Measurements from ENCODE around the gene DLGAP1. TPM values are rescaled to one million over a fixed set of nuclear protein-coding genes. Genes with fewer than 3 reads are reported as not detected.

Gene DLGAP1
- total and polyA plus RNA-seq, 2 of the 8 experiments (the other 6 are each of a cell fraction or from before 2014, with no cell fraction given): 11.8 to 16.9 TPM

DNA sequence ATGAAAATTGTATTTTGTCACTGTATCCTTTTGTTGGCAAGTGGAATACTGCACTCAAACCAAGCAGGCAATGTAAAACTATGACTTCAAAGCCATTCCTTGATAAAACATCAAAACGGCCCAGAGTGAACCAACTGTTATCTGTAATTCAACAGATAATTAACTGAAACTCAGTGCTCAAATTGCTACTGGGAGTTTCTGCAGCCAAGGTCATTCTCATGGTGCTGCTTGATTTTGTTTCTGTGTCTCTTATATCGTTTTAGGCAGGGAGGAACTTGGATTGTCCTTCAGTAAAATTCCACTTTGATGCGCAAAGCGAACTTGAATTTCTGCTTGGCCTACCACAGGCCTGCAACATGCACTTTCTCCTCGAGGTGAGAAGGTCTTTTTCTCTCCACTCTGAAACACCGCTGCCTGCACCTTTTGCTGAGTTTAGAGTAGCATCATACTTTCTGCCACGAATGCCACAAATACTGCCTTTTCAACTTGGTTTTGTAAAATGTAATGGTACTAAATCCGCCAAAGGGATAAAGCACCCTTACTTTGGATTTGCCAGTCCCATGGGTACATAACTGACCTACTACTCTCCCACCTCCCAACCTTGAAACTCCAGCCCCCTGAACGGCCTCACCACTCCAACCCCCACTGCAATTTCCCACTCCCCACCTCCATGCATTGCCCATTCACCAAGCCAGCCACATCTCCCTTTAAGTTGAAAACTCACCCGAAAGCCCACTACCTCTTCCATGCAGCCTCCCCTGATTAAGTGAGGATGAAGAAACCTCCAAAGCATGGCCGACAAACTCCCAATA is 800.5 kb downstream of the DLGAP1 start:
- Histone ChIP-seq H3K9me3 (ENCODE audit: insufficient read depth in 2 of 2, low read depth in 1 of 2, low read length in 1 of 2) (no peaks in the 10 kb centered on the region), H3K4me3 (ENCODE audit: extremely low read depth in 1 of 4, insufficient read depth in 2 of 4, low read depth in 3 of 4, low read length in 4 of 4) (no peak overlapping the region), H3K79me2 (ENCODE audit: control insufficient read depth in 1 of 2, insufficient read depth in 2 of 2, low read length in 2 of 2) (no peaks in the 10 kb centered on the region), H2BK20ac (ENCODE audit: low read length) (peak overlapping the region; percentile 91), H2BK120ac (replicated peaks; ENCODE audit: low read depth, low read length) (no peak overlapping the region), H3K9ac (replicated peaks in 1 of 4; ENCODE audit: extremely low read depth in 1 of 4, low read depth in 3 of 4, low read length in 3 of 4) (no peak overlapping the region), H3K36me3 (ENCODE audit: control insufficient read depth in 2 of 4, insufficient read depth in 4 of 4, low read length in 3 of 4) (no peaks in the 10 kb centered on the region), H3K18ac (ENCODE audit: extremely low read depth, low read length) (no peak overlapping the region), H3K4me1 (replicated peaks in 1 of 4; ENCODE audit: control insufficient read depth in 3 of 4, insufficient read depth in 4 of 4, low read length in 3 of 4) (peaks cover 0 to 3% (median 0%) of the 10 kb centered on the region in 4 experiments; a peak in 2 of 7 replicates), H3K27ac (ENCODE audit: low read depth, low read length) (no peak overlapping the region), H4K8ac (ENCODE audit: extremely low read depth, insufficient read depth, low read length) (no peak overlapping the region), H3K23ac (ENCODE audit: insufficient read length) (no peak overlapping the region), H3K4ac (replicated peaks; ENCODE audit: insufficient read length, low read depth, low read length) (no peak overlapping the region), H3K27me3 (replicated peaks in 1 of 4; ENCODE audit: control insufficient read depth in 3 of 4, extremely low read depth in 1 of 4, insufficient read depth in 3 of 4, low read length in 3 of 4) (no peaks in the 10 kb centered on the region), H2BK12ac (ENCODE audit: low read depth, low read length) (peak overlapping the region; percentile 72), H4K20me1 (replicated peaks in 1 of 2; ENCODE audit: control insufficient read depth in 1 of 2, insufficient read depth in 2 of 2, low read length in 2 of 2) (no peaks in the 10 kb centered on the region), H4K5ac (ENCODE audit: insufficient read length, low read depth, low read length) (no peak overlapping the region), H4K91ac (replicated peaks; ENCODE audit: insufficient read length, low read length) (no peak overlapping the region), H3K23me2 (ENCODE audit: low read depth, low read length) (no peaks in the 10 kb centered on the region), H2BK15ac (ENCODE audit: low read length) (peak overlapping the region; percentile 90; the same call in 1 of the 2 replicates), H2AK5ac (ENCODE audit: low read depth, low read length) (no peak overlapping the region), H2BK5ac (ENCODE audit: low read depth, low read length) (peak overlapping the region; percentile 58; the same call in 1 of the 2 replicates), H3K56ac (replicated peaks; ENCODE audit: insufficient read length, low read depth, low read length) (no peak overlapping the region), H2AFZ (ENCODE audit: low read length) (no peak overlapping the region), H3K79me1 (ENCODE audit: low read depth, low read length) (no peaks in the 10 kb centered on the region), H3K4me2 (ENCODE audit: insufficient read depth in 1 of 2, low read depth in 2 of 2, low read length in 2 of 2) (no peak overlapping the region), H3K14ac (ENCODE audit: insufficient read length) (no peak overlapping the region)
- no peak for FAIRE-seq
- 89% methylated on average over 11 of the region's 11 CpGs; no CpG with 5 or more reads in 1 of the 2 experiments for WGBS, 2 experiments (ENCODE audit: extremely low coverage in 1 of 2, insufficient coverage in 1 of 2, insufficient read length in 1 of 2, insufficient replicate concordance in 2 of 2, low coverage in 1 of 2, low lambda C conversion rate in 2 of 2, missing lambda C conversion rate in 1 of 2)
- POLR2A ChIA-PET (ENCODE audit: partially characterized antibody): interaction anchor here (0.6 to 6.3 kb wide), 2 partner anchors 52 to 737 kb away, joined by 3 to 37 read pairs; no protein-coding TSS in a partner anchor
- TF ChIP-seq PHF8 (conservative IDR thresholded peaks at IDR 0.05; ENCODE audit: low read depth, low read length): no peak
- TF ChIP-seq EGR1 (IDR thresholded peaks at IDR 0.05; ENCODE audit: borderline replicate concordance, low read depth, low read length): no peak
- DNase-seq (ENCODE audit: low read depth in 1 of 2, low spot score in 2 of 2): no peak
- CTCF ChIA-PET (ENCODE audit: partially characterized antibody): interaction anchor here (1.0 to 1.4 kb wide), 3 partner anchors 11 to 23 kb away, joined by 3 to 4 read pairs (median 3); no protein-coding TSS in a partner anchor
